Endodermal cell (in vitro differentiated cells): ENCODE data around the gene TRAF3. TPM values are rescaled to one million over a fixed set of nuclear protein-coding genes. Genes with fewer than 3 reads are reported as not detected.
"Not testable (repeated sequence)": the region's sequence is repeated elsewhere in the genome, so short reads cannot be mapped to it uniquely, and the experiment has no call there.

Experiments used
- DNase-seq: peaks from one replicate; pipeline ENCODE4 v3.0.0-alpha.2; 2017
- H3K27ac ChIP-seq: 2 replicates; pipeline ENCODE4 v1.5.1; 2013; ENCODE audit warnings: mild to moderate bottlenecking, low read depth, low read length, moderate library complexity
- H3K27me3 ChIP-seq: 2 replicates; pipeline ENCODE4 v1.6.1; 2013; ENCODE audit warnings: mild to moderate bottlenecking, low read length, moderate library complexity; ENCODE audit not compliant: insufficient read depth, control insufficient read depth, poor library complexity, severe bottlenecking
- H3K36me3 ChIP-seq: 2 replicates; pipeline ENCODE4 v1.7.0; 2013; ENCODE audit warnings: mild to moderate bottlenecking, low read length, moderate library complexity; ENCODE audit not compliant: control insufficient read depth, insufficient read depth
- H3K4me1 ChIP-seq: one replicate; pipeline ENCODE4 v1.7.0; 2013; ENCODE audit warnings: low read length; ENCODE audit not compliant: control insufficient read depth, insufficient read depth
- H3K4me3 ChIP-seq: 2 replicates; pipeline ENCODE4 v1.5.1; 2013; ENCODE audit warnings: mild to moderate bottlenecking, low read length, moderate library complexity
- H3K9ac ChIP-seq: 2 replicates; pipeline ENCODE4 v1.6.1; 2013; ENCODE audit warnings: mild to moderate bottlenecking, low read length, moderate library complexity; ENCODE audit not compliant: poor library complexity, severe bottlenecking; ENCODE audit errors: extremely low read depth
- H3K9me3 ChIP-seq: 2 replicates; pipeline ENCODE4 v1.6.1; 2013; ENCODE audit warnings: mild to moderate bottlenecking, low read length, moderate library complexity; ENCODE audit not compliant: control insufficient read depth
- H3K27ac Mint-ChIP-seq: 2 replicates; pipeline ENCODE4 v1.8.0; 2020; ENCODE audit warnings: mixed read lengths
- H3K27me3 Mint-ChIP-seq: 2 replicates; pipeline ENCODE4 v1.8.0; 2021; ENCODE audit warnings: mild to moderate bottlenecking, mixed read lengths; ENCODE audit not compliant: insufficient read depth
- H3K36me3 Mint-ChIP-seq: 2 replicates; pipeline ENCODE4 v1.8.0; 2020; ENCODE audit warnings: low read depth, mixed read lengths
- H3K4me1 Mint-ChIP-seq: 2 replicates; pipeline ENCODE4 v1.8.0; 2020; ENCODE audit warnings: mixed read lengths
- H3K4me3 Mint-ChIP-seq: 2 replicates; pipeline ENCODE4 v1.8.0; 2020; ENCODE audit warnings: mild to moderate bottlenecking, moderate library complexity, mixed read lengths
- H3K9me3 Mint-ChIP-seq: 2 replicates; pipeline ENCODE4 v1.8.0; 2020; ENCODE audit warnings: mild to moderate bottlenecking, mixed read lengths
- WGBS, 2 experiments: methylation state at CpG; one replicate each; pipeline versions ENCODE4 v1.1.5 to v1.1.7; 2013; ENCODE audit warnings: missing lambda C conversion rate in 2 of 2, mixed read lengths in 1 of 2; ENCODE audit not compliant: insufficient coverage in 1 of 2, insufficient read length in 1 of 2; 5-methylcytosine and 5-hydroxymethylcytosine counted together
- total RNA-seq, 2 donors: library from RNA; stranded (reverse); fragmentation: NEBNext Ultra II Directional in 1 of 2; extraction: Animal tissue kit (Norgen Biotek cat#: 25700) in 1 of 2; gene quantifications; 2 replicates in 1 of 2; 3 replicates in 1 of 2; pipeline ENCODE4 v1.2.1, GENCODE V29; 2021
- TF ChIP-seq, protein P1 (sequence below): fragments of 200-600 bp; sonication (generic); conservative IDR thresholded peaks from 2 replicates; pipeline ENCODE4 v1.5.0; 2021; ENCODE audit warnings: antibody characterized with exemption, mild to moderate bottlenecking

Gene TRAF3
- total RNA-seq, 2 donors from 2014 or later: 16.7 to 23.8 TPM

DNA sequence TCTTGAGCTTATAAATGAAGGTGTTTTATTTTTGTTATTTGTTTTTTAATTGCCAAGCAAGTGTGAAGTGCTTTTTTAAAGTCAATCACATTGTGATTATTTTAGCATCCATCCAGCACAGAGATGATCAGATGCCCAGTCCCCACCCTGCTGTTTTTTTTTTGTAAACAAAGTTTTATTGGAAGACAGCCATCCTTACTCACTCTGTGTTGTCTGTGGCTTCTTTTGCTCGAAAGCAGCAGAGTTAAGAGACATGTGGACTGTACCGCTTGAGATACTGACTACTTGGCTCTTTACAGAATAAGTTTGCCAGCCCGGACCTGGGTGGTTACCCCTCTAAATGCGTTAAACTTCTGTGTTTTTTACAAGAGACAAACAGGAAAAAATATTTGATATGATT, 114.3 kb downstream of the TRAF3 start:
- H3K9me3 Mint-ChIP-seq: no peaks in the 10 kb centered on the region
- no peak for DNase-seq
- H3K36me3 ChIP-seq: no peaks in the 10 kb centered on the region
- H3K27me3 Mint-ChIP-seq: no peaks in the 10 kb centered on the region
- H3K9me3 ChIP-seq: no peaks in the 10 kb centered on the region
- no peak overlapping the region for H3K9ac ChIP-seq
- H3K4me3 ChIP-seq: no peak overlapping the region
- no peak overlapping the region for H3K27ac ChIP-seq
- H3K36me3 Mint-ChIP-seq: peaks cover 17% of the 10 kb centered on the region
- no peaks in the 10 kb centered on the region for H3K27me3 ChIP-seq
- H3K4me1 Mint-ChIP-seq: no peaks in the 10 kb centered on the region
- H3K27ac Mint-ChIP-seq: no peak overlapping the region
- H3K4me1 ChIP-seq: no peaks in the 10 kb centered on the region
- no peak overlapping the region for H3K4me3 Mint-ChIP-seq
- TF ChIP-seq, protein P1, sequence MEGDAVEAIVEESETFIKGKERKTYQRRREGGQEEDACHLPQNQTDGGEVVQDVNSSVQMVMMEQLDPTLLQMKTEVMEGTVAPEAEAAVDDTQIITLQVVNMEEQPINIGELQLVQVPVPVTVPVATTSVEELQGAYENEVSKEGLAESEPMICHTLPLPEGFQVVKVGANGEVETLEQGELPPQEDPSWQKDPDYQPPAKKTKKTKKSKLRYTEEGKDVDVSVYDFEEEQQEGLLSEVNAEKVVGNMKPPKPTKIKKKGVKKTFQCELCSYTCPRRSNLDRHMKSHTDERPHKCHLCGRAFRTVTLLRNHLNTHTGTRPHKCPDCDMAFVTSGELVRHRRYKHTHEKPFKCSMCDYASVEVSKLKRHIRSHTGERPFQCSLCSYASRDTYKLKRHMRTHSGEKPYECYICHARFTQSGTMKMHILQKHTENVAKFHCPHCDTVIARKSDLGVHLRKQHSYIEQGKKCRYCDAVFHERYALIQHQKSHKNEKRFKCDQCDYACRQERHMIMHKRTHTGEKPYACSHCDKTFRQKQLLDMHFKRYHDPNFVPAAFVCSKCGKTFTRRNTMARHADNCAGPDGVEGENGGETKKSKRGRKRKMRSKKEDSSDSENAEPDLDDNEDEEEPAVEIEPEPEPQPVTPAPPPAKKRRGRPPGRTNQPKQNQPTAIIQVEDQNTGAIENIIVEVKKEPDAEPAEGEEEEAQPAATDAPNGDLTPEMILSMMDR: no peak
- 92 to 98% methylated on average over 4 of the region's 4 CpGs for WGBS, 2 experiments

DNA sequence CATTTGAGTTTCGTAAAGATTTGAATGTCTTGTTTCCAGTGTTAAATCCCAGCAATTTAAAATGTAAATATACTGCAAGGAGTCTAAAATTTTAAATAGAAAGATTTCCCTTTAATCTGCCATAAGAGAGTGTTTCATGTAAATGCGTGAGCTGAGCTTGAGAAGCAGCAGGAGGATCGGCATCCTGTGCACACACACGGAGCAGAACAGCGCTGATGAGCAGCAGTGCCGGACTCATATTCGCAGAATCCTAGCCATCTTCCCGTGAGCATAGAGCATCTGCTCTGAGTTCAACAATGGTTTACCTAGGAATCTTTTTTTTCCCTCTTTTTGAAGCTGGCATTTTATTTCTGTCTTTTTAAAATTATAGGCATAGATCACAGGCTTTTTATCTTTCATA, 115.4 kb downstream of the TRAF3 start:
- no peak overlapping the region for H3K27ac ChIP-seq
- H3K4me3 ChIP-seq: no peak overlapping the region
- Mint-ChIP-seq H3K27ac (no peak overlapping the region), H3K27me3 (no peaks in the 10 kb centered on the region), H3K4me3 (no peak overlapping the region), H3K9me3 (no peaks in the 10 kb centered on the region), H3K4me1 (no peaks in the 10 kb centered on the region), H3K36me3 (peaks cover 12% of the 10 kb centered on the region)
- no peak overlapping the region for H3K9ac ChIP-seq
- no peaks in the 10 kb centered on the region for H3K9me3 ChIP-seq
- H3K36me3 ChIP-seq: no peaks in the 10 kb centered on the region
- 92 to 98% methylated on average over 7 to 8 of the region's 8 CpGs for WGBS, 2 experiments
- no peaks in the 10 kb centered on the region for H3K4me1 ChIP-seq
- TF ChIP-seq, protein P1: no peak
- no peaks in the 10 kb centered on the region for H3K27me3 ChIP-seq
- DNase-seq: no peak

DNA sequence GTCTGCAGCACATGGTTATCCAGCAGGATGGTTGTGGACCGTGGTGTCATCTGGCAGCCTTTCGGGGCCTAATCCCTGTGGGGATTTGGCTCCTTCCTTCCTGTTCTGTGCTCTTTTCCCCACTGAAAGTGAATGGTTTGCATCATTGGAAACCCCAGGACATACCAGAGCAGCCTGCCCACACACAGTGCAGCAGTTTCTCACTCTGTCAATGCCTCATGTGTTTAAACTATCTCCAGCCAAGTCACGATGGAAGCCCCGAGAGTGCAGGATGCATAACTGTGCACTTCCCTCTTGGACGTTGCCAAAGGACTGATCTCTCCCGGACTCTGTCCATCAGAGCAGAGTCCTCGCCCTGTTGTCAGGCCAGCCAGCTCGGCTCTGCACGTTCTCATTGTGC, 116.2 kb downstream of the TRAF3 start:
- Mint-ChIP-seq H3K4me3 (no peak overlapping the region), H3K27me3 (no peaks in the 10 kb centered on the region), H3K36me3 (peaks cover 9% of the 10 kb centered on the region), H3K4me1 (no peaks in the 10 kb centered on the region), H3K27ac (no peak overlapping the region), H3K9me3 (no peaks in the 10 kb centered on the region)
- Histone ChIP-seq H3K9ac (no peak overlapping the region), H3K4me1 (no peaks in the 10 kb centered on the region), H3K36me3 (no peaks in the 10 kb centered on the region), H3K27me3 (no peaks in the 10 kb centered on the region), H3K4me3 (no peak overlapping the region), H3K27ac (no peak overlapping the region), H3K9me3 (no peaks in the 10 kb centered on the region)
- 95 to 100% methylated on average over 7 to 9 of the region's 9 CpGs for WGBS, 2 experiments
- no peak for DNase-seq
- TF ChIP-seq, protein P1: no peak

DNA sequence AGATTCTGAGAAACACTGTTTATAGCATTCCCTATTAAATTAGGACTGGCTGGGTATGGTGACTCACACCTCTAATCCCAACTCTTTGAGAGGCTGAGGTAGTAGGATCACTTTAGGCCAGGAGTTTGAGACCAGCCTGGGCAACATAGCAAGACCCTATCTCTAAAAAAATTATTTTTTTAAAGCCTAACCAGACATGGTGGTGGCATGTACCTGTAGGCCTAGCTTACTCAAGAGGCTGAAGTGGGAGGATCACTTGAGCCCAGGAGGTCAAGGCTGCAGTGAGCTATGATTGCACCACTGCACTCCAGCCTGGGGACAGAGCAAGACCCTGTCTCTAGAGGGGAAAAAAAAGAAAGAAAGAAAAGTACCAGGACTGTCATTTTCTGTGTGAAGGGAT, 119.5 kb downstream of the TRAF3 start:
- H3K36me3 Mint-ChIP-seq: peaks cover 13% of the 10 kb centered on the region
- H3K4me1 Mint-ChIP-seq, H3K27me3 Mint-ChIP-seq, H3K9me3 Mint-ChIP-seq, H3K27me3 ChIP-seq, H3K36me3 ChIP-seq, DNase-seq, H3K4me1 ChIP-seq, H3K27ac Mint-ChIP-seq, H3K9me3 ChIP-seq, H3K9ac ChIP-seq, H3K4me3 Mint-ChIP-seq, H3K27ac ChIP-seq, H3K4me3 ChIP-seq: not testable (repeated sequence)
